Lower leg skin (tissue), 4 donors: ENCODE measurements around the gene FZD4. TPM values are rescaled to one million over a fixed set of nuclear protein-coding genes. Genes with fewer than 3 reads are reported as not detected.

Experiments used
- DNase-seq, 2 donors: peaks; one replicate each; pipeline ENCODE4 v3.0.0-alpha.2; 2019; ENCODE audit warnings: low spot score in 2 of 2
- H3K4me3 ChIP-seq: fragments of 200-600 bp; sonication (generic); 2 replicates; pipeline ENCODE4 v1.5.1; 2017; ENCODE audit warnings: mild to moderate bottlenecking, low read depth; ENCODE audit not compliant: poor library complexity, severe bottlenecking
- CTCF ChIP-seq, 3 donors: fragments of 450-650 bp; IDR thresholded peaks; one replicate each; pipeline ENCODE4 v1.5.1; 2016; ENCODE audit warnings: antibody characterized with exemption in 3 of 3, mild to moderate bottlenecking in 3 of 3, moderate library complexity in 2 of 3
- POLR2A ChIP-seq, 2 donors: fragments of 450-650 bp; IDR thresholded peaks; one replicate each; pipeline ENCODE4 v1.6.1; 2016 to 2017; ENCODE audit warnings: antibody characterized with exemption in 2 of 2, mild to moderate bottlenecking in 1 of 2, moderate library complexity in 1 of 2
- WGBS, 2 donors: methylation state at CpG; one replicate each; pipeline ENCODE4 v1.1.5; 2018; 5-methylcytosine and 5-hydroxymethylcytosine counted together
- intact Hi-C: fragments of 100-400 bp; cut with DNase I; formaldehyde crosslinking; loops from one replicate; pipeline ENCODE4 v1.15.0; 2023; ENCODE audit warnings: low total_unique reads
- total RNA-seq, 4 donors: library from RNA; depleted of rRNA; stranded (reverse); fragments of >200 nt; gene quantifications; one replicate each; pipeline ENCODE4 v1.1.0, GENCODE V29; 2016

FZD4 gene
- total RNA-seq, 4 donors from 2014 or later: 10.6 to 15.8 (median 12.9) TPM

DNA sequence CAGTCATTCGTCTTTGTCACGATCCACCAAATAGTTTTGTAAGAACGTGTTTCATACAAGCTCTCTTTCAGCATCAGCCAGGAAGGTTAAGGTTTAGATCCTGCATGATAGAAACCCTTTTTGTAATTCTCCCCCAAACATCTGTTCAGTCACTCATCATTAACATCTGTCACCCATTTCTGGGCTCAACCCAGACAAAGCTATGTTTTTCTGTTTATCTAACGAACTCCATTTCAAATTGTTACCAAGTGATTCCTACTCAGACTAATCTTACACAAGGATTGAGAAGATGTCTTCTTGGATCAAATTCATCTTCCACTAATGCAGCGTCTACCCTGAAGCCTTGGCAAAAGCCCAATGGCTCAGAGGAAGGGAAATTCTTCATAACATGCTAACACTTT lies 58.8 kb downstream of the FZD4 start:
- intact Hi-C loops: no loop called here
- 26 to 31% methylated on average over 5 of the region's 5 CpGs for WGBS, 2 donors
- TF ChIP-seq POLR2A (IDR thresholded peaks at IDR 0.05): no peak
- no peak for TF ChIP-seq CTCF (IDR thresholded peaks at IDR 0.05)
- DNase-seq: no peak
- H3K4me3 ChIP-seq: no peak overlapping the region

Other genes with a start within 250 kb of the FZD4 start
- 10 to 100 TPM in 2 of 4 donors, 1 to 10 TPM in 2; 7.5 to 32.1 (median 13.7) TPM for gene PRSS23, start 154.9 kb downstream of the FZD4 start, total RNA-seq
- 10 to 100 TPM in 2 of 4 donors, 1 to 10 TPM in 2; 6.2 to 14.2 (median 10.3) TPM for gene TMEM135, start 82.5 kb upstream of the FZD4 start, total RNA-seq